Dedifferentiated amniotic fluid mesenchymal stem cell (primary cell): Measurements from ENCODE around the gene ZFYVE9.
A peak's percentile ranks its signal among the peaks of the same experiment; 100 is the strongest.
"Not testable (repeated sequence)": the region's sequence is repeated elsewhere in the genome, so short reads cannot be mapped to it uniquely, and the experiment has no call there.

Experiments
- DNase-seq: peaks from one replicate; pipeline ENCODE4 v3.0.0-alpha.2; 2016; ENCODE audit errors: extremely low spot score

ZFYVE9 gene, protein sequence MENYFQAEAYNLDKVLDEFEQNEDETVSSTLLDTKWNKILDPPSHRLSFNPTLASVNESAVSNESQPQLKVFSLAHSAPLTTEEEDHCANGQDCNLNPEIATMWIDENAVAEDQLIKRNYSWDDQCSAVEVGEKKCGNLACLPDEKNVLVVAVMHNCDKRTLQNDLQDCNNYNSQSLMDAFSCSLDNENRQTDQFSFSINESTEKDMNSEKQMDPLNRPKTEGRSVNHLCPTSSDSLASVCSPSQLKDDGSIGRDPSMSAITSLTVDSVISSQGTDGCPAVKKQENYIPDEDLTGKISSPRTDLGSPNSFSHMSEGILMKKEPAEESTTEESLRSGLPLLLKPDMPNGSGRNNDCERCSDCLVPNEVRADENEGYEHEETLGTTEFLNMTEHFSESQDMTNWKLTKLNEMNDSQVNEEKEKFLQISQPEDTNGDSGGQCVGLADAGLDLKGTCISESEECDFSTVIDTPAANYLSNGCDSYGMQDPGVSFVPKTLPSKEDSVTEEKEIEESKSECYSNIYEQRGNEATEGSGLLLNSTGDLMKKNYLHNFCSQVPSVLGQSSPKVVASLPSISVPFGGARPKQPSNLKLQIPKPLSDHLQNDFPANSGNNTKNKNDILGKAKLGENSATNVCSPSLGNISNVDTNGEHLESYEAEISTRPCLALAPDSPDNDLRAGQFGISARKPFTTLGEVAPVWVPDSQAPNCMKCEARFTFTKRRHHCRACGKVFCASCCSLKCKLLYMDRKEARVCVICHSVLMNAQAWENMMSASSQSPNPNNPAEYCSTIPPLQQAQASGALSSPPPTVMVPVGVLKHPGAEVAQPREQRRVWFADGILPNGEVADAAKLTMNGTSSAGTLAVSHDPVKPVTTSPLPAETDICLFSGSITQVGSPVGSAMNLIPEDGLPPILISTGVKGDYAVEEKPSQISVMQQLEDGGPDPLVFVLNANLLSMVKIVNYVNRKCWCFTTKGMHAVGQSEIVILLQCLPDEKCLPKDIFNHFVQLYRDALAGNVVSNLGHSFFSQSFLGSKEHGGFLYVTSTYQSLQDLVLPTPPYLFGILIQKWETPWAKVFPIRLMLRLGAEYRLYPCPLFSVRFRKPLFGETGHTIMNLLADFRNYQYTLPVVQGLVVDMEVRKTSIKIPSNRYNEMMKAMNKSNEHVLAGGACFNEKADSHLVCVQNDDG (N-terminal part only)

DNA sequence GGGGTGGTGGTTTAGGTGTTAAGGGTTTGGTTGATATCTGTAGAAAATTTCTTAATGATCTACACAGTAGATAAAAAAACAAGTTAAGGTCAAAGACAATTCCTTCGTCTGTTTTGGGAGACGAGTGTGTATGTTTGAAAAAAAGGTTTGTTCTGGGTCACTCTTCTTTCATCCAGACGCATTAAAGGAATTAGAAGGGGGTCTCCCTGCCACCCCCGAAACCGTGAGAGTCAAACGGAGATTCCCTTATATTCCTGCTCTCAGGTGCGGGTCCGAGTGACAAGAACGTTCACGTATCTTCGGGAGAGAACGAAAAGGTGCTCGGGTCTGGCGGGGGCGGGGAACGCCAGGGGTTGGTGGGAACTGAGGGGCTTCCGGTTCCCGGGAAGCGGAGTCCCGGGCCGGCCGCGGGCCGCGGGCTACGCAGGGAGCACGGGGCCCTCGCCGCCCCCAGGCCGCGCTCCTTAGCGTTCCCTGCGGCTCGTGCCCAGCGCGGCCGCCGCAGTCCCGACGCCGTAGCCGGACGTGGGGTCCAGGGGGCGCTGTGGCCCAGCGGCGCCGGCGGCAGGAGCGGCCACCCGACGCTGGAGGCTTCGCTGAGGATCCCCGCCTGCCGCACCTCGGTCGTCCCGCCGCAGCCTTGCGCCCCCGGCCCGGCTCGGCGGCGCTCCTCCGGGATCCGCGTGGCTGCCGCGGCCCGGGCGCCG, at the start of gene ZFYVE9:
ZFYVE9 (plus strand) TSS at position 577 of the 707 bp plus-strand sequence. CDS start 91,118 bp downstream, outside the sequence.
- peak; percentile 58 for DNase-seq

DNA sequence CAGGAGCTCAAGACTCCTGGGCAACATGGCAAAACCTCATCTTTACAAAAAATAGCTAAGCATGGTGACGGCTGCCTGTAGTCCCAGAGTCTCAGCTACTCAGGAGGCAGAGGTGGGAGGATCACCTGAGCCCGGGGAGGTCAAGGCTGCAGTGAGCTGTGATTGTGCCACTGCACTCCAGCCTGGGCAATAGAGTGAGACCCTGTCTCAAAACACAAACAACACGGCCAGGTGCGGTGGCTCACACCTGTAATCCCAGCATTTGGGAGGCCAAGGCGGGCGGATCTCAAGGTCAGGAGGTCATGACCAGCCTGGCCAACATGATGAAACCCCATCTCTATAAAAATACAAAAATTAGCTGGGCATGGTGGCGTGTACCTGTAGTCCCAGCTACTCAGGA, 47.6 kb upstream of the ZFYVE9 start:
- DNase-seq: not testable (repeated sequence)

DNA sequence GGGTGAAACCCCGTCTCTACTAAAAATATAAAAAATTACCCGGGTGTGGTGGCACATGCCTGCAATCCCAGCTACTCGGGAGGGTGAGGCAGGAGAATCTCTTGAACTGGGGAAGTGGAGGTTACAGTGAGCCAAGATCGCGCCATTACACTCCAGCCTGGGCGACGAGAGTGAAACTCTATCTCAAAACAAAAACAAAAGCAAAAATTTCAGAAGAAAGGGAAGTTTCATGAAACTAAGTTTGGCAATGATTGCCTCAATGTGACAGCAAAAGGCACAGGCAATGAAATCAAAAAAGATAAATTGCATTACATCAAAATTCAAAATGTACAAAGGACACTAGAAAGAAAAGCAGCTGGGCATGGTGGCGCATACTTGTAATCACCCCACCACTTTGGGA, 45.7 kb upstream of the ZFYVE9 start:
- DNase-seq: no peak

DNA sequence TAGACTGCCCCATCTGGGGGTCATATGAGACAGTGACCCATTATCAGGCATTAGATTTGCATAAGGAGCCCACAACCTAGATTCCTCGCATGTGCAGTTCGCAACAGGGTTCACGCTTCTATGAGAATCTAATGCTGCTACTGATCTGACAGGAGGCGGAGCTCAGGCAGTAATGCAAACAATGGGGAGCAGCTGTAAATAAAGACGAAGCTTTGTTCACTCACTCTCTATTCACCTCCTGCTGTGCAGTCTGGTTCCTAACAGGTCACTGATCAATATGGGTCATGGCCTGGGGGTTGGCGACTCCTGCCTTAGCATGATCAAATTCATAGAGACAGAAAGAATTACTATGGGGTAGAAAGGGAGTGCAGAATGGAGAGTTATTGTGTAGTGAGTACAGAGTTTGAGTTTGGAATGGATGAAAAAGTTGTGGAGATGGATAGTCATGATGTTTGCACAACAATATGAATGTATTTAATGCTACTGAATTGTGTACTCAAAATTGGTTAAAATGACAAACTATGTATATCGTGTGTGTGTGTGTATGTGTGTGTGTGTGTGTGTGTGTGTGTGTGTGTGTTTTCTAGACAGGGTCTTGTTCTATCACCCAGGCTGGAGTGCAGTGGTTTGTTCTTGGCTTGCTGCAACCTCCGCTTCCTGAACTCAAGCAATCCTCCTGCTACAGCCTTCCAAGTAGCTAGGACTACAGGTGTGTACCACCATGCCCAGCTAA, 43.6 kb upstream of the ZFYVE9 start:
- no peak for DNase-seq

DNA sequence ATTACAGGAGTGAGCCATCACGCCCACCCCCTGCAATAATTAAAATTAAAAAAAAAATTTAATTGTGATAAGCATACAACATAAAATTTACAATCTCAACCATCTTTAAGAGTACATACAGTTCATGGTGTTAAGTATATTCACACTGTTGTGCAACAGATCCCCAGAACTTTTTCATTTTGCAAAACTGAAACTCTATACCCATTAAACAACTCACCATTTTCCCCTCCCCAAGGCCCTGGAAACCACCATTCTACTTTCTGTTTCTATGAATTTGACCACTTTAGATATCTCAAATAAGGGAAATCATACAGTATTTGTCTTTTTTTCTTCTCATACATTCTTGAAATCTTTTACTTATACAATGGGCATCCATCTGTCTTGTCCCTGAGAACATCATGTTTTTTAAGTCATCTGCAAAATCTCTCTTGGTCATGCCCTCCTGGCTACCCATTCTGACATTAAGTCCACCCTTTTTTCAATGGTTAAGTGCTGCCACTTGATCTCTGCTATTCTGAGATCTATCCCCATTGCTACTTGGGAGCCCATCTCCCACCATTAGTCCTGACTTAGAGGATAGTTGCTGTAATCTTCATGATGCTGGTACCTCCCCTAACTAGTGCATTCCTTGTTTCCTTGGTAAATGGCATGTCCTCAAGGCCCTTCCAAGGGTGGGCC, 39.4 kb upstream of the ZFYVE9 start:
- no peak for DNase-seq

DNA sequence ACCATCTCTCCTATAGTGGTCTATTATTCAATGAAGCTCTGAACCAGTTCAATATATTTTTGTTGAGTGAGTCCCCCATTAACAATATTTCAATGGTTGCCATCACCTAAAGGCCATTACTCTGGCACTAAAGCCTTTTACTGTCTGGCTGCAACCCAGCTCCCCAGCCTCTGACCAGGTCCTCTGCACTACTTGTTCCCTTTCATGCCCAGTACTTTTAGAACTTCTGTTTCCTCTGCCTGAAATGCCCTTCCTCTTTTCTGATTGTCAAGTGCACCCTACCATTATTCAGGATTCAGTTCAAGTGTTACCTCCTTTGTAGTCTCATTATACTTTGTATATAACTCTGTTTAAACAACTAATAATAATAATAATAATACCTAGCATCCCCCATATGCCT, 30.4 kb upstream of the ZFYVE9 start:
- DNase-seq: no peak

DNA sequence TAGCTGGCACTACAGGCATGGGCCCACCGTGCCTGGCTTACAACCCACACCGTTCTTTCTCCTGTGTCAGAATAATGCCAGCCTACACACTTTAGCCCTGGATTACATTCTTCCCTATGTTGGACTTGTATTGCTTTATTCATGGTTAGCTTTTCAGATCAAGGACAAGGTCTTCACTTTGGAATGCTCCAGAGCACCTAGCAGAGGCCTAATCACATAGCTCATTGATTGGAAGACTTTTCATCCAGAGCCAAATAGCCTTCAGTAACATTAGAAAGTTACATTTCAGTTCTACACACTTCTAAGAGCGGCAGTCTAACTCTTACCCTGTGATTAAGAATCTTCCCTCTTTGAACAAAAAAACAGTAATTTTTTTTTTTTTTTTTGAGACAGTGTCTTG, 29.4 kb upstream of the ZFYVE9 start:
- no peak for DNase-seq

DNA sequence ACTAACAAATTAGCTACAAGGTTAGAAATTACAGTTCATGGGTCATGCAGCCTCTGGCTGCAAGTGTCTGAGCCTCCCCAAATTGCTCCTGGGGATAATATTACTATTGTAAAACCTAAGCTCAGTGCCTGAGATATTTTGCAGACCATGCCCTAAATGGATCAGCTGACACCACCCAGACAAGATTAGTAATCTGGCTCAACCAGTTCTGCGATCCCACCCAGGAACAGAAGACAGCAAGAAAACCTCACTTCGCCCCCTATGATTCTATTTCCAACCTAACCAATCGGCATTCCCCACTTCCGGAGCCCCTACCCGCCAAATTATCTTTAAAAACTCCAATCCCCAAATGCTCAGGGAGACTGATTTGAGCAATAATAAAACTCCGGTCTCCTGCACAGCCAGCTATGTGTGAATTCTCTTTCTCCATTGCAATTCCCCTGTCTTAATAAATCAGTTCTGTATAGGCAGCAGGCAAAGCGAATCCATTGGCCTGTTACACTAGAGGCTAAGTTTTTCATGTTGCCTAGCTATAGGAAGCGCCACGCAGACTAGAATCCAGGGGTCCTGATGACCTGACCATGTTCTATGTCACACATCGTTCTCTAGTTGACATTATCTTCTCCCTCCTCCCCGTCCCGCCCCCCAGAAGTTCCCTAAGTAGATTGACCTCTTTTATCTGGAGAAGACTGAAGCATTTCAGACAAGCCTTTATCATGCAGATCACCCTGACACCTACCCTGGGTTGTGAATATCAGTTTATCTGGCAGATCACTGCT, 22.4 kb upstream of the ZFYVE9 start:
- DNase-seq: no peak

DNA sequence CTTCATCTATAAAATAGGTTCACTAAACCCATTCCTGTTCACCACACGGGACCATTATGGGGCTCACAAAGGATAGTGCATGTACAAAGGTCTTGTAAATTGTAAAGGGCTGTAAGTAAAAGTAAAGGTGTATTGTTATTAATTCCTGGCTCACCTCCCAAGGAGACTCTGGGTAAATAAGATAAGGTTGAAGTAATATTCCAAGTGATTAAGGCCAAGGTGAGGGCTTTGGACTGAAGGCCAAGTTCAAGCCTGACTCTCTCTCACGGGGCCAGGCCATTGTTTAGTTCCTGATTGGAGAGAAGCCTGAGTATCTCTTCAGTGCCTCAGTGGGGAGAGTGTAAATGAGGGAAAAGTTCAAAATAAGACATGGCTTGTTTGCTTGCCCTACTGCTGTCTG, 19.5 kb upstream of the ZFYVE9 start:
- no peak for DNase-seq

DNA sequence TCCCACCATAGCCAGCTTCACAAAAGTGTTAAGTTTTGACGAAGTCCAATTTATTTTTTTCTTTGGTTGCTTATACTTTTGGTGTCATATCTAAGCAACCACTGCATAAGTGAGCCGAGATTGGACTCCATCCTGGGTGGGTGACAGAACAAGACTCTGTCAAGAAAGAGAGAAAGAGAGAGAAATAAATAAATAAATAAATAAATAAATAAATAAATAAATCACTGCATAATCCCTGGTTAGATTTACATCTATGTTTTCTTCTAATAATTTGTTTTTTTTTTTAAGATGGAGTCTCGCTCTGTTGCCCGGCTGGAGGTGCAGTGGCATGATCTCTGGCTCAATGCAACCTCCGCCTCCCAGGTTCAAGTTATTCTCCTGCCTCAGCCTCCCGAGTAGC, 18.3 kb upstream of the ZFYVE9 start:
- DNase-seq: no peak

DNA sequence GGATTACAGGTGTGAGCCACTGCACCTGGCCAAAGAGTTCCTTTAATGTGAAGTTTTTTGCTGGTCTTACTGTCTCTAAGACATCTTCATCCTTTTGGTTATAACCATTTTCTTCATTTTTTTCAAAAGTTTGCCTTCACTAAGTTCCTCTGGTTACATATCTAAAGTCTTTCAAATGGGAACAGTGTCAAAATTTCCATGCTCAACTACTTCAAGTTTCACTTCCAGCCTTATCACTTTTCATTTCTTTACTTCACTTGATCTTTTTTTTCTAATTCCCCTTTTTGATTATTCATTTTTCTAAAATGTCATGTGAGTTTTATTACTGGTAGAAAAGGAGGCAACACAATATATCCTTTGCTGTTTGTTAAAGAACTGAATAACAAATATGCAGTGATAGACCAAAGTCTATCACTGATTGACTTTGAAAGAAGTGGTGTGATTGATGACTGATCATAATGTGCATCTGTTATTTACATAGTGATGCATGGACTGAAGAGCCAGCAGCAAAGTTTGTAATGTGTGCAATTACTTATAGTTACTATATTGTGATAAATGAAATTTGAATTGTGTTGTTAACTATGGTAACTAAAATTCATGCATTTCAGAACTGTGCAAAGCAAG, 16.0 kb upstream of the ZFYVE9 start:
- no peak for DNase-seq

DNA sequence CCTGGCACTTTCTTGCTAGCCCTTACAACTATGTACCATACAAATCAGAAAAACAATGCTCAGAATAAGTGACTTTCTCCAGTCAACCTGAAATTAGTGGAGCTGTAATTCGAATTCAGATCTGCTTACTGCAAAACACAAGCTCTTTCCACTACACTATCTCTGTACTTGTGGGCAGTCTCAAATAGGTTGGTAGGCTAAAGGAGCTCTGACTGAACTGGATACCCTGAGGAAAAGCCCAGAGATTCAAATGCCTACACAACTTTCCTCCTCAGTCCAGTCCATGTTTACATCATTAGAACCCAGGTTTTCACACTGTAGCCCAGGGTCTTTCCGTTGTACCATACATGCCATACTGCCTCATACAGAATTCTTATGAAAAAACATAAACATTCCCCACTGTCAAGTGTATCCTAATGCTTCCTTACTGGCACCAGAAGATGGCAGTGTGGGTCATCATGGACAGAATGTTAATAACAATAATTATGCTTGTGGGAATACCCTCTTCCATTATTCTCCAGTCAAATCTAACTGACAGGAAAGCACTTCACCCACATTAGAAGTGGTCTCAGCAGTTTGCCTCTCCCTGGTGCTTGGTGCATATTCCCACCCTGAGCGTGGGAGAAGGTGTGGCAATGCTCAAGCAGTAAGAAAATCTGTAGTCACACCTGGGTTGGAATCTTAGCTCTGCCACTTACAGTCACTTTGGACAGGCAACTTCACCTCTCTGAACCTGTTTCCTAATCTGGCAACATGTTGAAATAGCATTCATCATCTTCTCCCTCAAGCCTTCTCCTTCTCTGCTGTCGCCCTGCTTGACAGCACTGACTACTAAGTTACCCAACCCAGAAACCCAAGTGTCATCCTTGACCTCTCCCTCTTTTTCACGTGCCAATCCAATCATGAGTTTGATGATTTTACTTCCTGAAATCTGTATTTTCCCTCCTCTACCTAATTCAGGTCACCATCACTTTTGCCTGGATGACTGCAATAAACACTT, 14.4 kb upstream of the ZFYVE9 start:
- peak; percentile 73 for DNase-seq

DNA sequence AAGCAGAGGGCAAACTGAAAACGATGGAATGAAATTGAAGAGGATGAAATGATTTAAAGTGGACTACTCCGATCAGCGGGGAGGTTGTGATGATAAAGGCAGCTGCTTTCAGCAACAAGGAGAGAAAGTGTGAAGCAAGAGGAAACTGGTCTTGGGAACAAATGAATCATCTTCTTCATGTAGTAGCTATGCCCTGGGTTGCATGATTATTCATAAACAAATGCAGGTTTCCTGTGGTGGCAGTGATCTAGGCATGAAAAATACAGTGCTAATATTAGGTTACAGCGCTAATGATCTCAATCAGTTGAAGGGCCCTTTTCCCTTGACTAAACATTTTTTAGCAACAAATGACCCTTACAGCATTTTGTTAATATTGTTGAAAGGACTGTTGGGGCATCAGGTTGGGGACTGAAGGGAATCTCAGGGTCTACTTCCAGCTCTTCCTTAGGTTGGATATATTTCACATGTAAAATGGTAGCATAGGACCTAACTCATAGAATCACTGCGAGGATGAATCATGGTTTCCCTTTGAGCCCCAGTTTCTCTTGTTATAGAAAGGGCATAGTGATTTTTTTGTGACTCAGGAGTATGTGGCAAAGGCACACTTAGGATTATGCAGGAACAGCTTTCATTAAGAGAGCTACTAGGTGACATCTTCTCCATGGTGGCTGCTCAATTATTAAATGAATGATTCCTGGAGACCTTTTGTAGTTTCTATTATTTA, 1.9 kb upstream of the ZFYVE9 start:
- peak; percentile 46 for DNase-seq

DNA sequence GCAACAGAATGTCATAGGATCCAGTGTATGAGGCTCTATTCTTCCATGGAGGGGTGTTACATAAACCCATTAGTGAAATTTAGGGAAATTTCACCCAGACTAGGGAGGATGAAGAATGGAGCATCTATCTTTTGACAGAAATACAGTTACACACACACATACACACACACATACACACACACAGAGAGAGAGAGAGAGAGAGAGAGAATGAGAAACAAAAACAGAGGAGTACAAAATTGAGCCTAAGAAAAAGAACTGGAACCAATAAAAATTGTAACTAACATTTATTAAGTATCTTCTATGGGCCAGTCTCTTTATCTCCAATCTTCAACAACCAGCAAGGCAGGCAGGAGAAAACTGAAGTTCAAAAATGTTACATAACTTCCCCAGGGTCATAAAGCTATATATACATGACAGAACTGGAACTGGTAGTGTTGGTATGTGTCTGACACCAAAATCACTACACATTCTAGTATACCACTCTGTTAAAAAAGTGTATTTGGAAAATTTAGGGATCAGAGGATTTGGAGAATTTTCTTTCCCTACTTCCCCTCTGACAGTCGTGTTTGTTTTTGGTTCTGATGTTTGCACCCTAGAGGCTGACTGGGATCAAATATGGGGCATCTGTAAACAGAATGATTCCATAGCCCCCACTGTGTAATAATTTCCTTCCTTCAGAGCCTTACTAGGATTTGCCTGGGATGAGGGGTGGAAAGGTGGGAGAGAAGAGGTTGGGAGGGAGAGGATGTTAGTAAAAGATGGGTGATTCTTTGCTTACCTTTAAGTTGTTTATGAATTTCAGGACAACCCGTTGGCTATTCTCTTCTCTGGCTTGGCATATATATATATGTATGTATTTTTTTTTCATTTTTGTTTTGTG, 1.0 kb upstream of the ZFYVE9 start:
- no peak for DNase-seq

DNA sequence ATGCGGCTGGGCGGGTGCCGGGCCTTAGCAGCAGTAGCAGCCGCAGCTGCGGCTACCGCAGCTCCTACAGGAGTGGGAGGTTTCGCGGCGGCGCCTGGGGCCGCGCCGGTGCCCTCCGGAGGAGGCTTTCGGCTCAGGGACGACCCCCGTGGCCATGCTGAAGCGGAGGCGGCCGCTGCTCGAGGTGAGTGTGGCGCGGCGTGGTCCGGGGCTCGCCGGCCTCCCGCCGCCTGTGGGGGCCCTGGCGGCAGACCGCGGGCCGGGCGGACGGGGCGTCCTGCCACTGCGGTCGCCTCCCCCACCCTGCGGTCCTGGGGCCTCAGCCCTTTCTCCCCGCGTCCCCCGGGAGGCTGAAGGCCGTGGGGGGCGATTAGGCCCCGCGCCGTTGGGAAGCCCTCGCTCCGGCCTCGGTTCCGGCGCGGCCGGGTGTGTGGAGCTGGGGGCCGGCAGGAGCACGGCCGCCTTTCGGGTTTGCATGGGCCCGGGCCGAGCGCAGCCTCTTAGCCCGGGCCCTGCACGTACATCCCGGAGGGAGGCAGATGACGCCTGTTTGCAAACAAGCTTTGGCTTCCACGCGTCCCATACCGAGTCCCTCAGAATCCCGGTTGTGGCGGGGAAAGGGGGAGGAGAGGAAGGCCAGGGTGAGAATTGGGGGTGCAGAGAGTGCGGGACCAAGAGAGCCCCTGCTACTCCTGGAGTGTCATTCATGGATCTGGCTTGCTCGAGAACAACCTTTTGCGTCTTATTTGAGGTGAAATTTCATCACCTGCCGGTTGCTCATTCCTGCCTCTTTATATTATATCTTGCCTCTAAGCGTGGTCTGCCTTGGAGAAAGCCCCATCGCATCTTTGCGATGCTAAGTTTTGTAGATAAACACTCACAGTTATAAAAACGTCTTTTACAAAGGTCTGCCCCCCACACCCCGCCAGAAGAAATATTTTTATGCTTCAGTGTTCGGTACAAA, 613 bp downstream of the ZFYVE9 start:
- DNase-seq: peak; percentile 36
